ENCODE measurements around the gene TIMM22. TPM values are rescaled to one million over a fixed set of nuclear protein-coding genes. Genes with fewer than 3 reads are reported as not detected.
"Not testable (repeated sequence)": the region's sequence is repeated elsewhere in the genome, so short reads cannot be mapped to it uniquely, and the experiment has no call there.

TIMM22 gene
- total RNA-seq, 1 experiment from 2014 or later, result 20.0 TPM

DNA sequence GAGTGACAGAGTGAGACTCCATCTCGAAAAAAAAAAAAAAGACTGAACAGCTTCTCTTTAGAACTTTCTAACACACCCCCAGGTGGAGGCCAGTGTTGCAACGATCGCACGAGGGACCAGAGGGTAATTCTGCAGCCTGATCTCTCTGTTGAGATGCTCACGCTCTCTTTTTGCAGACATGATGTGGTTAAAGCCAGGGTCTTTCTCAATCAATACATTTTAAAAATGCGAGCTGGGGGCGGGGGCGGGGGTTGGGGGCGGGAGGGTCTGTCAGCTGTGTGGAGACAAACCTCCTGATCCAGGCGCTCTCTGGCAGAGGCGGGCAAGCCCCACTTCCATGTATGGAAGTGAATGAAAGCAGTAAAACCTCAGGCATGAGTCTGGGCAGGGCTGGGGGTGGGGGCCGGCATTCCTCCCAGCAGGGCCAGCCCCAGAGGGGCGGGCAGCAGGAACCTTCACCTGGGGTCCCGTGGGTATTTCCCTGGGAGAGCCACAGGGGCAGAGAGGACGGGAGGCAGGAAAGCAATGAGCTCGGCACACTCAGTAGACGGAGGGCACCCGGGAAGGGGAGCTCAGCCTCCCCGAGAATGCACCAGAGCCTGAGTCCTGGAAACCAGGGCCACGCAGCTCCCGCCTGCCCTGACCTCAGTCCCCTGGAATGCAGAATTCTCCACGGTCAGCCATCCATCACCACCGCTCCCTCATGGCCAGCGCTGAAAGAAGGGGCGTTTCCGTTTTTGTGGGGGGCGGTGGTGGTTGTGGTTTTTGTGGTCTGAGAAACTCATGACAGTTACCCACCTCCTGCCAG lies 45.4 kb upstream of the TIMM22 start:
- intact Hi-C loops (cut with micrococcal nuclease; ENCODE audit: unreplicated experiment), result no loop called here
- CTCF ChIA-PET, result interaction anchor here (0.6 kb wide), 1 partner anchor 202 kb away, joined by 4 read pairs; no protein-coding TSS in a partner anchor
- TF ChIP-seq EZH2 (IDR thresholded peaks at IDR 0.05; ENCODE audit: borderline replicate concordance, low read depth, low read length, poor library complexity, severe bottlenecking), result no peak
- TF ChIP-seq, protein P1, sequence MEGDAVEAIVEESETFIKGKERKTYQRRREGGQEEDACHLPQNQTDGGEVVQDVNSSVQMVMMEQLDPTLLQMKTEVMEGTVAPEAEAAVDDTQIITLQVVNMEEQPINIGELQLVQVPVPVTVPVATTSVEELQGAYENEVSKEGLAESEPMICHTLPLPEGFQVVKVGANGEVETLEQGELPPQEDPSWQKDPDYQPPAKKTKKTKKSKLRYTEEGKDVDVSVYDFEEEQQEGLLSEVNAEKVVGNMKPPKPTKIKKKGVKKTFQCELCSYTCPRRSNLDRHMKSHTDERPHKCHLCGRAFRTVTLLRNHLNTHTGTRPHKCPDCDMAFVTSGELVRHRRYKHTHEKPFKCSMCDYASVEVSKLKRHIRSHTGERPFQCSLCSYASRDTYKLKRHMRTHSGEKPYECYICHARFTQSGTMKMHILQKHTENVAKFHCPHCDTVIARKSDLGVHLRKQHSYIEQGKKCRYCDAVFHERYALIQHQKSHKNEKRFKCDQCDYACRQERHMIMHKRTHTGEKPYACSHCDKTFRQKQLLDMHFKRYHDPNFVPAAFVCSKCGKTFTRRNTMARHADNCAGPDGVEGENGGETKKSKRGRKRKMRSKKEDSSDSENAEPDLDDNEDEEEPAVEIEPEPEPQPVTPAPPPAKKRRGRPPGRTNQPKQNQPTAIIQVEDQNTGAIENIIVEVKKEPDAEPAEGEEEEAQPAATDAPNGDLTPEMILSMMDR (conservative IDR thresholded peaks at IDR 0.05; ENCODE audit: low read depth, low read length), result no peak
- no peaks in the 10 kb centered on the region for H3K27me3 ChIP-seq (replicated peaks; ENCODE audit: insufficient read depth, low read depth, low read length, poor library complexity)
- BruUV-seq (replicated peaks), result no TSS peak
- no peaks in the 10 kb centered on the region for H3K36me3 ChIP-seq (ENCODE audit: insufficient read depth, low read length, poor library complexity, severe bottlenecking)
- no peaks in the 10 kb centered on the region for H3K9me3 ChIP-seq (ENCODE audit: low read depth, low read length, poor library complexity, severe bottlenecking)
- POLR2A ChIA-PET (ENCODE audit: low non-redundant PET), result no interaction called here
- no peak overlapping the region for H3K27ac ChIP-seq (ENCODE audit: low read depth, low read length, poor library complexity, severe bottlenecking)
- H3K4me3 ChIP-seq (ENCODE audit: low read depth, low read length, poor library complexity, severe bottlenecking), result peak overlapping the region; percentile 19
- DNase-seq (ENCODE audit: low spot score), result no peak
- peaks cover 12% of the 10 kb centered on the region for H3K4me1 ChIP-seq (ENCODE audit: insufficient read depth, low read length, poor library complexity, severe bottlenecking)

DNA sequence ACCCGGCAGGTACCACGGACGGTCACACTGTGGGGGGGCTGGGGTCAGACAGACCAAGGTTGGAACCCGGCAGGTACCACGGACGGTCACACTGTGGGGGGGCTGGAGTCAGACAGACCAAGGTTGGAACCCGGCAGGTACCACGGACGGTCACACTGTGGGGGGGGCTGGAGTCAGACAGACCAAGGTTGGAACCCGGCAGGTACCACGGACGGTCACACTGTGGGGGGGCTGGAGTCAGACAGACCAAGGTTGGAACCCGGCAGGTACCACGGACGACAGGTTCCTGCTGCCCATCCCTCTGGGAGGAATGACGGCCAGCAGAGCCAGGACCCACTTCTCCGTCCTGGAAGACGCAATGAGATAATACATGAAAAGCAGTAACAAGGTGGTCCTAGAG lies 44.3 kb upstream of the TIMM22 start:
- CTCF ChIA-PET; intact Hi-C loops (cut with micrococcal nuclease; ENCODE audit: unreplicated experiment); POLR2A ChIA-PET (ENCODE audit: low non-redundant PET); BruUV-seq (replicated peaks); H3K4me3 ChIP-seq (ENCODE audit: low read depth, low read length, poor library complexity, severe bottlenecking); H3K27me3 ChIP-seq (replicated peaks; ENCODE audit: insufficient read depth, low read depth, low read length, poor library complexity); H3K9me3 ChIP-seq (ENCODE audit: low read depth, low read length, poor library complexity, severe bottlenecking); DNase-seq (ENCODE audit: low spot score); H3K36me3 ChIP-seq (ENCODE audit: insufficient read depth, low read length, poor library complexity, severe bottlenecking); H3K27ac ChIP-seq (ENCODE audit: low read depth, low read length, poor library complexity, severe bottlenecking): not testable (repeated sequence)
- peaks cover 12% of the 10 kb centered on the region for H3K4me1 ChIP-seq (ENCODE audit: insufficient read depth, low read length, poor library complexity, severe bottlenecking)

DNA sequence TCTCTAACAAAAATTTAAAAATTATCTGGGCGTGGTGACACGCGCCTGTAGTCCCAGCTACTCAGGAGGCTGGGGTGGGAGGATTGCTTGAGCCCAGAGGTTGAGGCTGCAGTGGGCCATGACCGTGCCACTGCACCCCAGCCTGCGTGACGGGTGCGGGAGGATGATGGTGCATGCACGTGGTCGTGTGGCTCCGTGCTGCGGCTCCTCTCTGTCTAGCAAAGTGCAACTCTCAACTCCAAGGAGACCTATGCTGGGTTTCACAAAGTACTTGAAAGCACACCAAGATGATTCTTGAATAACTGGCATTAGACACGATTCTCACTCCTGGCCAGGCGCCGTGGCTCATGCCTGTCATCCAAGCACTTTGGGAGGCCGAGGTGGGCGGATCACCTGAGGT lies 43.2 kb upstream of the TIMM22 start:
- POLR2A ChIA-PET (ENCODE audit: low non-redundant PET), result no interaction called here
- intact Hi-C loops (cut with micrococcal nuclease; ENCODE audit: unreplicated experiment), result no loop called here

More for the DNA sequence above, 43.2 kb upstream of the TIMM22 start:
- Histone ChIP-seq H3K4me3 (ENCODE audit: low read depth, low read length, poor library complexity, severe bottlenecking) (no peak overlapping the region), H3K9me3 (ENCODE audit: low read depth, low read length, poor library complexity, severe bottlenecking) (no peaks in the 10 kb centered on the region), H3K36me3 (ENCODE audit: insufficient read depth, low read length, poor library complexity, severe bottlenecking) (no peaks in the 10 kb centered on the region), H3K27ac (ENCODE audit: low read depth, low read length, poor library complexity, severe bottlenecking) (no peak overlapping the region), H3K4me1 (ENCODE audit: insufficient read depth, low read length, poor library complexity, severe bottlenecking) (peaks cover 12% of the 10 kb centered on the region), H3K27me3 (replicated peaks; ENCODE audit: insufficient read depth, low read depth, low read length, poor library complexity) (no peaks in the 10 kb centered on the region)
- BruUV-seq (replicated peaks), result no TSS peak
- no peak for TF ChIP-seq EZH2 (IDR thresholded peaks at IDR 0.05; ENCODE audit: borderline replicate concordance, low read depth, low read length, poor library complexity, severe bottlenecking)
- TF ChIP-seq, protein P1 (conservative IDR thresholded peaks at IDR 0.05; ENCODE audit: low read depth, low read length), result no peak
- CTCF ChIA-PET, result no interaction called here
- no peak for DNase-seq (ENCODE audit: low spot score)

Data from A673 (cell line).